Activated naive CD4-positive, alpha-beta T cell treated with anti-CD3 and anti-CD28 coated beads for 36 hours (primary cell): ENCODE measurements around the gene P4HTM. TPM values are rescaled to one million over a fixed set of nuclear protein-coding genes. Genes with fewer than 3 reads are reported as not detected.
A peak's percentile ranks its signal among the peaks of the same experiment; 100 is the strongest.

ENCODE experiments used
- CTCF ChIA-PET: fragments of 350-600 bp; sonication (Branson Sonifier 250); formaldehyde crosslinking; loops from one replicate; lab custom pipeline; 2021; ENCODE audit warnings: antibody characterized with exemption; lab: Charles Lee
- DNase-seq: peaks from one replicate; pipeline ENCODE4 v3.0.0-alpha.2; 2020
- H3K27ac Mint-ChIP-seq: one replicate; pipeline ENCODE4 v1.8.0; 2021; ENCODE audit warnings: mild to moderate bottlenecking, mixed read lengths
- H3K27me3 Mint-ChIP-seq: one replicate; pipeline ENCODE4 v1.8.0; 2021; ENCODE audit warnings: low read depth, mixed read lengths
- H3K36me3 Mint-ChIP-seq: one replicate; pipeline ENCODE4 v1.8.0; 2021; ENCODE audit warnings: low read depth, mixed read lengths
- H3K4me1 Mint-ChIP-seq: one replicate; pipeline ENCODE4 v1.8.0; 2021; ENCODE audit warnings: low read depth, mixed read lengths
- H3K4me3 Mint-ChIP-seq: one replicate; pipeline ENCODE4 v1.8.0; 2021; ENCODE audit warnings: mild to moderate bottlenecking, moderate library complexity, mixed read lengths
- H3K9me3 Mint-ChIP-seq: one replicate; pipeline ENCODE4 v1.8.0; 2021; ENCODE audit warnings: mixed read lengths
- intact Hi-C: fragments of 100-400 bp; cut with micrococcal nuclease; formaldehyde crosslinking; loops from one replicate; pipeline ENCODE4 v1.15.1; 2023
- total RNA-seq, 2 experiments: library from RNA; stranded (reverse); gene quantifications; one replicate each; pipeline ENCODE4 v1.2.3, GENCODE V29; 2021

Gene P4HTM
- total RNA-seq, 2 experiments from 2014 or later = 20.2 to 21.7 TPM

GRCh38 chr3:48963591-48963990 is 26.4 kb upstream of the P4HTM start:
- CTCF ChIA-PET = interaction anchor here (0.6 kb wide), 1 partner anchor 24 kb away, joined by 4 read pairs; no protein-coding TSS in a partner anchor

DNA sequence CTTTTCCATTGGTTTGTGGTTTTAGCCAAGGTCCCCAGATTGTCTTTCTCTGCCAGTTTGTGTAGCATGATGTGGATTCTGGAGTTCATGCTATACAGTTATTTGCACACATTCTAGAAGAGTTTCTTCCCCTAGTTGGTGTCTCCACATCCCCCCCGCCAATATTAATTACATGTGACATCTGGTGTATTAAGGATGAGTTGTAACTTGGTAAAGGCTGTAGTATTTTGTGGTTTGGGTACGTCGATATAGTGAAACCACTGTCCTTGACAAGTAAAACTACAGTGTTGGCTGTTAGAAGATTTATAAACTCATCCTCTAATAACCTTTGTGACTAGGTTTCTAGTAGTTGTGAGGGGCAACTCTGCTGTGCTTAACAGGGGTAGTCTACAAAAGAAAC is 23.7 kb upstream of the P4HTM start:
- intact Hi-C loops = no loop called here

More at GRCh38 chr3:48963591-48963990, 26.4 kb upstream of the P4HTM start:
- intact Hi-C loops = no loop called here
- H3K9me3 Mint-ChIP-seq = no peaks in the 10 kb centered on the region
- DNase-seq = no peak
- no peak overlapping the region for H3K4me3 Mint-ChIP-seq
- no peaks in the 10 kb centered on the region for H3K27me3 Mint-ChIP-seq
- peaks cover 16% of the 10 kb centered on the region for H3K36me3 Mint-ChIP-seq
- peaks cover 3% of the 10 kb centered on the region for H3K4me1 Mint-ChIP-seq
- H3K27ac Mint-ChIP-seq = no peak overlapping the region

DNA sequence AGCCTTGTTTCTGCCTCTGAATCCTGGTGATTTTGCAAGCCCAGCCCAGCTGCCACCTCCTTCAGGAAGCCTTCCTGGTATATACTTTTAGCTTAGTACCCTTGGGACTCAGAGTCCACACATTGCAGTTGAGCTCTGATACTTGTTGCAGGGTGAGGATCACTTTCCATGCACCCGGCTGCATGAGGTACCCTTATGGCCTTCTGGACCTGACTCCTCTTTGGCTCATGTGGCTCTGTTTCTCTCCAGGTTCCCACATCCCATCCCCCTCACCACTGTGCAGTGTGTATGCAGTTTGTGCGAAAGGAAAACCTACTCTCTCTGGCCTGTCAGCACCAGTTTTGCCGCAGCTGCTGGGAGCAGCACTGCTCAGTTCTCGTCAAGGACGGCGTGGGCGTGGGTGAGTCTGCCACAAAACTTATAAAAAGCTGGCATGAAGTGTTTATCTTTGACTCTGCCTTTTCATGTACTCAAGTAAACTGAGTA is 23.1 kb upstream of the P4HTM start:
- DNase-seq = peak; percentile 12
- Mint-ChIP-seq H3K4me3 (no peak overlapping the region), H3K9me3 (no peaks in the 10 kb centered on the region), H3K36me3 (peaks cover 34% of the 10 kb centered on the region), H3K27ac (peak overlapping the region; percentile 51), H3K27me3 (no peaks in the 10 kb centered on the region), H3K4me1 (peaks cover 3% of the 10 kb centered on the region)
- intact Hi-C loops = no loop called here
- CTCF ChIA-PET = interaction anchor here (0.5 to 0.9 kb wide), 2 partner anchors 21 to 44 kb away, joined by 3 read pairs; no protein-coding TSS in a partner anchor

More for the DNA sequence above, 23.7 kb upstream of the P4HTM start:
- H3K36me3 Mint-ChIP-seq = peaks cover 28% of the 10 kb centered on the region
- peaks cover 3% of the 10 kb centered on the region for H3K4me1 Mint-ChIP-seq
- no peaks in the 10 kb centered on the region for H3K9me3 Mint-ChIP-seq
- no peak for DNase-seq
- CTCF ChIA-PET = interaction anchor here (0.9 kb wide), 1 partner anchor 43 kb away, joined by 3 read pairs; no protein-coding TSS in a partner anchor
- H3K4me3 Mint-ChIP-seq = no peak overlapping the region
- H3K27ac Mint-ChIP-seq = no peak overlapping the region
- H3K27me3 Mint-ChIP-seq = no peaks in the 10 kb centered on the region

DNA sequence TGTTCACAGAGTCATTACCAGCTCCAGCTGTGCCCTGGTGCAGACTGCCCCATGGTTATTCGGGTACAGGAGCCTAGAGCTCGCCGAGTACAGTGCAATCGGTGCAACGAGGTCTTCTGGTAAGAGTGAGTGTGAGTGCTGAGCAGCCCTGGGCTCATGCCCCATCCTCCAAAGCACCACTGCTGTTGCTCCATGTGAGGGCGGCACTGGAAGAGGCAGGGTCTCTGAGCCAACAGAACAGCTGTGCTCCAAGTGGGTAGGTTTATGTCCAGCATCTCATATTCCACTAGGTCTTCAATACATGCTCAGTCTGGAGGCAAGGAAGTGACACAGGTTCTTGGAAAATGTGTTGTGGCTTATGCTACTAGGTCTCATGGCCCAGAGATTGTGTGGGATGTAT is 19.5 kb upstream of the P4HTM start:
- Mint-ChIP-seq H3K27me3 (no peaks in the 10 kb centered on the region), H3K4me3 (no peak overlapping the region), H3K4me1 (peaks cover 3% of the 10 kb centered on the region), H3K27ac (no peak overlapping the region), H3K9me3 (no peaks in the 10 kb centered on the region), H3K36me3 (peaks cover 43% of the 10 kb centered on the region)
- intact Hi-C loops = no loop called here
- CTCF ChIA-PET = interaction anchor here (0.7 kb wide), 1 partner anchor 51 kb away, joined by 4 read pairs; no protein-coding TSS in a partner anchor
- no peak for DNase-seq

DNA sequence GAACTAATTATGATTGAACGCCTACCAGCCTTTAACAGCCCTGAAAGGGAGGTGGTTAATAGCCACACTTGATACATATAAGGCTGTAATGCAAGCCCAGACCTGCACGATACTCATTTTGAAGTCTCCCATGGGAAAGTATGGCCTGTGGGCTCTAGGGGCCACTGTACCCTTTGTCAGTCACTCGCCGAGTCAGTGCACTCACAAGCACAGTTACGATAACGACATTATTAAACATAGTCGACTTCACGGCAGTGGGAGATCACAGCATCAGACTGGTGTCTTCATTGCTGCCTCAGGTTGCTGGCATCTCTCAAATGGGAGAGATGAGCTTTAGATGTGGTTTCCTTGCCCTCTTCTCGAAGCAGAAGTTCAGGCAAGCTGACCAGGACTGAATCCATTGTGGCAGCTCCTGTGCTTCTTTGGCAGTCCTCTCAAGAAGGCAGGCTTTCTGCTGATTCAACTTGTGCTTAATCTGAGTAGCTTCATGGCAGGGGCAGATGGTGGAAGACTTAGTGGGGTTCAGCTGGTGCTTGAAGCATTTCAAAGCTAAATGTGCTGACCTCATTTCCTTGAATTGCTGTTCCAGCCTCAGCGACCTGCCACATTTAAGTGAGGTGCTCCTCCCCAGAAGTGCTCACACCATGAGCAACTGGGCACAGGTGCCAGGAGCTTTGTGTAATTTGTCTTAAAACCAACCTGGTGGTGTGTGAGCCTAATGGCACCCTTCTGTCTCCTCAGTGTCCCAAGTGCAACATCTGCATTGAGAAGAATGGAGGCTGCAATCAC is 15.8 kb upstream of the P4HTM start:
- H3K27ac Mint-ChIP-seq = no peak overlapping the region
- H3K36me3 Mint-ChIP-seq = peaks cover 45% of the 10 kb centered on the region
- no peaks in the 10 kb centered on the region for H3K9me3 Mint-ChIP-seq
- H3K4me3 Mint-ChIP-seq = no peak overlapping the region
- intact Hi-C loops = no loop called here
- no peak for DNase-seq
- no peaks in the 10 kb centered on the region for H3K27me3 Mint-ChIP-seq
- CTCF ChIA-PET = interaction anchor here (0.6 kb wide), 2 partner anchors 214 to 746 kb away, joined by 3 to 6 read pairs; no protein-coding TSS in a partner anchor
- H3K4me1 Mint-ChIP-seq = no peaks in the 10 kb centered on the region

DNA sequence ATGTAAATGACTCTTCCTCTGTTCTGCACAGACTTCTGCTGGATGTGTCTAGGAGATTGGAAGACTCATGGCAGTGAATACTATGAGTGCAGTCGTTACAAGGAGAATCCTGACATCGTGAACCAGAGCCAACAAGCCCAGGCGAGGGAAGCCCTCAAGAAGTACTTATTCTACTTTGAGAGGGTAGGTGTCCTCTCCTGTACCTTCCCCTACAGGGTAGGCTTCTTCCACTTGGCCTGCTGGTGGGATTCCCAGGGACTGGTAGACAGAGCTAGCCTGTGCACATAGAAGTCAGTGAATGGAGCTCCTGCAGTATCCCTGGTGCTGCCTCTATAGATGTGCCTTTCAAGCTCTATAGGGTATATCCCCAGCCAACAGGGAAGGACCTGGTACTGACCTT is 10.6 kb upstream of the P4HTM start:
- H3K27ac Mint-ChIP-seq = no peak overlapping the region
- no peaks in the 10 kb centered on the region for H3K9me3 Mint-ChIP-seq
- H3K4me3 Mint-ChIP-seq = no peak overlapping the region
- H3K36me3 Mint-ChIP-seq = peaks cover 35% of the 10 kb centered on the region
- H3K27me3 Mint-ChIP-seq = no peaks in the 10 kb centered on the region
- DNase-seq = no peak
- CTCF ChIA-PET = interaction anchor here (0.5 kb wide), 1 partner anchor 473 kb away, joined by 4 read pairs; no protein-coding TSS in a partner anchor
- intact Hi-C loops = no loop called here
- no peaks in the 10 kb centered on the region for H3K4me1 Mint-ChIP-seq

- Mint-ChIP-seq H3K9me3 (no peaks in the 10 kb centered on the region), H3K4me3 (no peak overlapping the region), H3K36me3 (peaks cover 32% of the 10 kb centered on the region), H3K27me3 (no peaks in the 10 kb centered on the region), H3K27ac (no peak overlapping the region), H3K4me1 (no peaks in the 10 kb centered on the region)
- DNase-seq = no peak
- CTCF ChIA-PET = no interaction called here
- intact Hi-C loops = no loop called here
Observed at GRCh38 chr3:48980295-48980694, 9.7 kb upstream of the P4HTM start.

GRCh38 chr3:48982016-48982415 is 8.0 kb upstream of the P4HTM start:
- peaks cover 2% of the 10 kb centered on the region for H3K4me1 Mint-ChIP-seq
- no peaks in the 10 kb centered on the region for H3K27me3 Mint-ChIP-seq
- no peak overlapping the region for H3K4me3 Mint-ChIP-seq
- H3K27ac Mint-ChIP-seq = no peak overlapping the region
- intact Hi-C loops = no loop called here
- H3K36me3 Mint-ChIP-seq = peaks cover 23% of the 10 kb centered on the region
- no peak for DNase-seq
- CTCF ChIA-PET = interaction anchor here (0.6 kb wide), 1 partner anchor 171 kb away, joined by 4 read pairs; no protein-coding TSS in a partner anchor
- H3K9me3 Mint-ChIP-seq = no peaks in the 10 kb centered on the region

GRCh38 chr3:48982686-48983085 is 7.4 kb upstream of the P4HTM start:
- Mint-ChIP-seq H3K4me3 (no peak overlapping the region), H3K36me3 (peaks cover 23% of the 10 kb centered on the region), H3K4me1 (peaks cover 2% of the 10 kb centered on the region), H3K27ac (no peak overlapping the region), H3K27me3 (no peaks in the 10 kb centered on the region), H3K9me3 (no peaks in the 10 kb centered on the region)
- CTCF ChIA-PET = no interaction called here
- intact Hi-C loops = no loop called here
- DNase-seq = no peak

DNA sequence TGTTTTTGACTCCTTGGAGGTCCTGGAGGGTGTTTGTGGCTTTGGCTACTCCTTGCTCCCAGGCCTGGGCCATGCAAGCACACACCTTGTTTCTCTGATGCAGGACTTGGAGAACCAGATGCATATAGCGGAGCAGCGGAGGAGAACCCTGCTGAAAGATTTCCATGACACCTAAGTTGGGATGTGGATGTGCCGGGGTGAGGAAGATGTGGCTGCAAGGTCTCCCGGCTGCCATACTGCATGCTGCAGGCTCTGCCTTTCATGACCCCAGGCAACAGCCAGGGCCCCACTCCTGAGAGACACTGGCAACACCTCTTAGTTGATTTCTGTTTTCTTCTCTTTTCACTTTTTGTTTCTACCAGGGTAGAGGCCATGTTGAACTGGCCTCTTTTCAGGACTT is 6.9 kb upstream of the P4HTM start:
- Mint-ChIP-seq H3K4me3 (no peak overlapping the region), H3K36me3 (peaks cover 23% of the 10 kb centered on the region), H3K27me3 (no peaks in the 10 kb centered on the region), H3K9me3 (no peaks in the 10 kb centered on the region), H3K27ac (peak overlapping the region; percentile 30), H3K4me1 (peaks cover 5% of the 10 kb centered on the region)
- CTCF ChIA-PET = no interaction called here
- intact Hi-C loops = no loop called here
- DNase-seq = no peak

GRCh38 chr3:48984663-48985062 is 5.4 kb upstream of the P4HTM start:
- intact Hi-C loops = no loop called here
- peaks cover 18% of the 10 kb centered on the region for H3K36me3 Mint-ChIP-seq

DNA sequence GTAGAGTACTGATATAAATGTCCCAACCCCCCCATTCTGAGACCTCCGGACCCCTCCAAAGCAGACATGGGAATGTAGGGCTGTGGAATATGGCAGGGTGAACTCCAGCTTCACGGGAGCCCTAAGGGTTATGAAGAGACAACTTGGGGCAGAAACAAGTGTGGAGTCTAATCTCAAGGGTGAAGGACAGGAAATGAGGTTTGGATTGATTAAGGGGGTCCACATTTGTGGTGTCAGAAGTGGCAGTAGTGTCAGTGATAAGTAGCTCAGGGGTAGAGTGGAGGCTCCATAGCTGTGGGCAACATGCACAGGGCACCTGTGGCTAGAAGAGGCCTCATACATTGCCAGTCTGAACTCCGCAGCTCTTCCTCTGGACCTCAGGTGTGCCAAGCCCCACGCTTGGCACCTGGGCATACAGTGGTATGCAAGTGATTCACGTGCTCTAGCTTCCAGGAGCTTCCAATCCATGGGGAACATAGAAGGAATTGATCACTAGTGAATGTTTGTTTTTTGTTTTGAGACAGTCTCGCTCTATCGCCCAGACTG is 4.1 kb upstream of the P4HTM start:
- H3K27ac Mint-ChIP-seq = peak overlapping the region; percentile 1
- H3K9me3 Mint-ChIP-seq = no peaks in the 10 kb centered on the region
- CTCF ChIA-PET = interaction anchor here (0.7 to 3.0 kb wide), 5 partner anchors 21 to 254 kb away, joined by 3 to 18 read pairs (median 5); partner anchors contain the start of gene WDR6
- intact Hi-C loops = no loop called here
- peaks cover 15% of the 10 kb centered on the region for H3K4me1 Mint-ChIP-seq
- H3K27me3 Mint-ChIP-seq = no peaks in the 10 kb centered on the region
- no peak overlapping the region for H3K4me3 Mint-ChIP-seq
- no peak for DNase-seq
- H3K36me3 Mint-ChIP-seq = peaks cover 17% of the 10 kb centered on the region

More at GRCh38 chr3:48984663-48985062, 5.4 kb upstream of the P4HTM start:
- Mint-ChIP-seq H3K27ac (peak overlapping the region; percentile 55), H3K27me3 (no peaks in the 10 kb centered on the region), H3K4me1 (peaks cover 14% of the 10 kb centered on the region), H3K9me3 (no peaks in the 10 kb centered on the region), H3K4me3 (no peak overlapping the region)
- DNase-seq = no peak
- CTCF ChIA-PET = interaction anchor here (0.6 to 1.9 kb wide), 2 partner anchors 38 to 52 kb away, joined by 3 to 6 read pairs; partner anchors contain the start of gene NDUFAF3
